Activated CD4-positive, alpha-beta T cell treated with anti-CD3 and anti-CD28 coated beads, Interleukin-2, amount 50 U/mL, for 1 hour (primary cell): ENCODE data around the gene HPN.
"Not testable (repeated sequence)": the region's sequence is repeated elsewhere in the genome, so short reads cannot be mapped to it uniquely, and the experiment has no call there.

Source experiments
- DNase-seq: peaks from one replicate; pipeline ENCODE4 v3.0.0-alpha.2; 2020

The HPN gene

DNA sequence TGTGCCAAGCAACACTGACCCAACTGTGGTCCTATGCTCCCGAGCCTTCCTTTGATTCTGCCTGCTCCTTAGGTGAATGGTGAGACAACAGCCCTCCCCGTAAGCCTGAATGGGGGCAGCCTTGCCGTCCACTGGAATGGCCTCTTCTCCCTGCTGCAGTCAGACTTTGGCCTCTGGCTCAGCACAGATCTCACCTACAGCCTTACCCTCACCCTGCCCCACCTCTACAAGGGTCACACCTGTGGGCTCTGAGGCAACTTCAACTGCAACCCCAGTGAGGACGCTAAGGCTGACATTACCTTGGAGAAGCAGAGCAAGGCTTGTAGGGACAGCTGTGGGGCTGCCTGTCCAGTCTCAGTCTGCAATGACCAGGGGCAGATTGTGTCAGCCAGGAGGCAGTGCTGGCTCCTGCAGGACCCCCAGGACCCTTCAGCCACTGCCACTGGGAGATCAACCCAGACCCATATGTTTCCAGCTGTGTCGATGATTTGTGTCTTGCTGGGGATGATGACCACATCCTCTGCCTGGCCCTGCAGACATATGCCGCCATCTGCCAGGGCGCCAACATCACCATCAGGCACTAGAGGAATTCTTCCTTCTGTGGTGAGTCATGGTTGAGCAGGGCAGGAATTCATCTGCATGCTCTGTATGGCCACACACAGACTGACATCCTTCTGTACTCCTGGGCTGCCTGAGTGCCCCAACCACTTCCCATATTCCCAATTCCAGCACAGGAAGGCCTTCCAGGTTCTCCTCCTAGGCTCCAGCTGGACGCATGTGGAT is 46.8 kb downstream of the HPN start:
- no peak for DNase-seq

DNA sequence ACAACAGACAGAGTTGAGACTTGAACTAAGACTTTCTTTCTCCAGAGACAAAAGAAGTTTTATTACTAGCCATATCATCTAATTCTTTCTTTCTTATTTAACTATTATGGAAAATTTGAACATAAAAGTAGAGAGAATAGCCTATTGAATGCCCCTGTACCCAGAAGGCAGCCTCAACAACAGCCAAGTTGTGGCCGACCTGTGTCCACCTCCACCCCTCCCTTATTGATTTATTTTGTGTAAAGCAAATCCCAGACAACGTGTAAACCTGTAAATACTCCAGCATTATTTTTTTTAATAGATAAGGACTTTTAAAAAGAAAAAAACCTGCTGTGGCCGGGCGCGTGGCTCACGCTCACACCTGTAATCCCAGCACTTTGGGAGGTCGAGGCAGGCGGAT is 48.0 kb downstream of the HPN start:
- no peak for DNase-seq

DNA sequence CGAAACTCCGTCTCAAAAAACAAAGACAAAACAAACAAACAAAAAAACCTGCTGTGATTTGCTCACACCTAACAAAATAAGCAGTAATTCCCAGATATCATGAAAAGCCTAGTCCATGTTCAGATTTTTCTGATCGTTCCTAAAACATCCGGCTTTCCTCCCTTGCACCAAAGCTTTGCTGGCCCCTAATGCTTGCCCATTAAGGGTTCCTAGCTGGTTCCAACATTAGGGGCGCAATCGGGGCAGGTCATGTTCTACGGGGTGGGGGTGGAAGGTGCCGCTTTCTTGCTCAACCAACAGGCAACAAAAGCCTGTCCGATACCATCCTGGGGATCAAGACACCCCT is 48.6 kb downstream of the HPN start:
- no peak for DNase-seq

DNA sequence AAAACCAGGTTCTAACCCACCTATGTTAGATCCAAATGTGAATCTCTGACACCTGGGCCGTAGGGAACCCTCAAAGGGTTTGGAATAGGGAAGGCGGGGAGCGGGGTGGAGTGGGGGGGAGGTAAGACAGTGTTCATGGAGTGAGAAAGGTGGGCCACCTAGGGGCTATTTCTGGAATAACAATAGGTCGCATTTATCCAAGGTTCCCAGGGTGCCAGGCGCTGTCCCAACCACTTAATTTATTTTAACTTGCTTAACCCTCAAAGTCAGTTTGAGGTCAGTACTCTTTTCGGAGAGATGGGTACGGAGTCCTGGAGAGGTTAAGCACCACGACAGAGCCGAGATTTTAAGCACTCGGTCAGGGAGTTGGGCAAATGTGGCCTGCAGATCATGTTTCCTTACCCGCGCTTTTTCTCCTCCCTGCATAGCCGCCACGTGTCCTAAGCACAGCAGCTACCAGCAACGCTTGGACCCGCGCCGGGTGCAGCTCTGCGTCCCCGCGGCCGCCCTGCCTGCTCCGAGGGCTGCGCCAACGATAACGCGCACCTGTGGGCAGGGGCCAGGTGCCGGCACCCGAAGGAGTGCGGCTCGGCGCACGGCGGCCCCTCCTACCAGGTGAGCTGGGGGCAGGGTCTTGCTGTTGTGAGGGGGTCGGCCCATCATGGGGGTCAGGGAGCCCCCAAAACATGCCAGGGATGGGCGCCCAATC is 49.1 kb downstream of the HPN start:
- peak; percentile 24 for DNase-seq

DNA sequence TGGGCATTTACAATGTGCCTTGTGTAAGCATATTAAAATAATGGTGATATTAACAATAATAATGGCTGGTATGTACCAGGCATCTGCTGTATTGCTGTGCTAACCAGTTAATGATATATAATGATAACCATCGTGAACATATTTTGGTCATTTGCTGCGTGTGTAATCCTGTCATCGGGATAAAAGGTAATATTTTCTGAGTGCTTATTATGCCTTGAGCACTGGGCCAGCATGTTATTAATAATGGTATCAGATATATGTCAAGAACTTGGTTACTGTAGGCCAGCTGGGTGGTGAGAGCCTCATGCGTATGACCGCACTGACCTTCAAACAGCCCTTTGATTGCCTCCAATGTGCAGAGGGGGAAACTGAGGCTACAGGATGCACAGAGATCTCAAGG is 51.9 kb downstream of the HPN start:
- no peak for DNase-seq

DNA sequence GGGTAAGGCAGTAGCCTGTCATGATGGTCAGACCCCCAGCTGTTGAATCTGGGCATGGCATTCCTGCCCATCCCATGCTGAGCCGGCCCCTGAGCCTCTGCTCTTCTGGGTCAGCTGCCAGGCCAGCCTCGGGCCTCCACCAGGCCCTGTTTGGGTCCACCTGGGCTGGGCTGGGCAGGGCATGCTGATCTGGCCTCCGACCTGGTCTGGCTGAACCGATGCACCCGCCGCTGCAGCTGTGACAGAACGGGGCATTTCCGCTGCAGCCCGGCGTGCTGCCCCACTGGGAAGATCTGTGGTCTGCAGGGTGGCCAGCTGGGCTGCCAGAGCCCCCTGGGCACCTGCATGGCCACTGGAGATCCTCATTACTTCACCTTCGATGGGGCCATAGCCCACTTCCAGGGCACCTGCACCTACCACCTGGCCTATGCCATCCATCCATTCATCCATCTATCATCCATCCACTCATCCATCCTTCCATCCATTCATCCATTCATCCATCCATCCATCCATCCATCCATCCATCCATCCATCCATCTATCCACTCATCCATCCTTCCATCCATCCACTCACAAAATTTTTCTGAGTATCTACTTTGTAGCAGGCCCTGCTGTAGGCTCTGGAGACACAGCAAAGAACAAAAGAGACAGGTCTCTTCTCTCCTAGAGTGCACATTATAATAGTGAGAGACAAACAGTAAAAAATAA is 52.6 kb downstream of the HPN start:
- no peak for DNase-seq

DNA sequence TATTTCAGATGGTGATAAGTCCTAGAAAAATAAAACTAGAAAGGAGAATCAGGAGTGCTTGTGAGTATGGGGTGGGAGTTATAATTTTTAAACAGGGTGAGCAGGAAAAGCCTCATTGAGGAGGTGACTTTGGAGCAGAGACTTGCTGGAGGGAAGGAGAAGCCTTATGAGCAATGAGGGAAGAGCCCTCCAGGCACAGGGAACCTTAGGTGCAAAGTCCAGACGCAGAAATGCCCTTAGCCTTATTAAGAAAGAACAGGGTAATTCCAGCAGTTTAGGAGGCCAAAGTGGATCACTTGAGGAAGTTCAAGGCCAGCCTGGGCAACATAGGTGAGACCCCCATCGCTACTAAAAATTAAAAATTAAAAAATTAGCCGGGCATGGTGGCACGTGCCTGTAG is 53.1 kb downstream of the HPN start:
- DNase-seq, result no peak

DNA sequence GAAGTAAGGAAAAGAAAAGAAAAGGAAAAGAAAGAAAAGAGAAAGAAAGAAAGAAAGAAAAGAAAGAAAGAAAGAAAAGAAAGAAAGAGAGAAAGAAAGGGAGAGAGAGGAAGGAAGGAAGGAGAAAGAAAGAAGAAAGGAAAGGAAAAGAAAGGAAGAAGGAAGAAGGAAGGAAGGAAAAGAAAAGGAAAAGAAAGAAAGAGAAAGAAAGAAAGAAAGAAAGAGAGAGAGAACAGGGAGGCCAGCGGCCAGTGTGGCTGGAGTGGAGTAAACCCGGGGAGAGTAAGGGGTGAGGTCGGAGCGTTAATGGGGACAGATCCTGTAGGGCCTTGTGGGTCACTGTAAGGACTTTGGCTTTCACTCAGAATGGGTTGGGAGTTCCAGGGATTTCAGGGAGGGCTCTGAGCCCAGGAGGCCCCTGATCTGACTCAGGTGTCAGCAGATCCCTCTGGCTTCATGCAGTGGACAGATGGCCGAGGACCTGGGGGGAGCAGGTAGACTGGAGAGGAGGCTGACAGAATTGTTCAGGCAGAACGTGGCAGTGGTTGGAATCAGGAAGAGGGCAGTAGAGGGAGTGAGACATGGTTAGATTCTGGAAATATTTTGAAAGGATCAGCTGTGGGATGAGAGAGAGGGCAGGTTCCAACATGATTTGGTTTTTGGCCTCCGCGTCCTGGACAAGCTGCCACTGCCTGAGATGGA is 54.3 kb downstream of the HPN start:
- no peak for DNase-seq

DNA sequence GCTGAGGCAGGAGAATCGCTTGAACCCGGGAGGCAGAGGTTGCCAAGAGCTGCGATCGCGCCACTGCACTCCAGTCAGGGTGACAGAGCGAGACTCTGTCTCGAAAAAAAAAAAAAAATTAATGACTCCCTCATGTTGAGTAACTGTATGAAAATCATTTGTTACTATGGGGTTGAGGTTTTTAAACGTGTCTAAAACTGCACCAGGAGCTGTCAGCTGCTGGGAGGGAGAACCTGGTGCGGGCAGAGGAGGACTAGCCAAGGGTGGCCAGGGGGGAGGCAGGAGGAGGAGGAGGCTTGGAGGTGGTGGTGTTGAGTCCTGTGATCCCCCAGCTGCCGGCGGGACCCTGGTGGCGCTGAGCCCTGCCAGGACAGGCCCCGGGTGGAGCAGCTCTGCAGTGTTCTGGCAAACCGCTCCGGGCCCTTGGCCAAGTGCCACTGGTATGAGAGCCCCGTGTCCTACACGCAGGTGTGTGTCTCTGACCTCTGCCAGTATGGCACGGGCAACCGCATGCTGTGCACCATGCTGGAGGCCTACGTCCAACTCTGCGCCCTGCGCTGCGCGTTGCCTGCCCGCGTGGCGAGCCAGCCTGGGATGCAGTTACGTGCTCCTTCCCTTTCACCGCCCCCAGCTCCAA is 57.0 kb downstream of the HPN start:
- DNase-seq, result no peak

DNA sequence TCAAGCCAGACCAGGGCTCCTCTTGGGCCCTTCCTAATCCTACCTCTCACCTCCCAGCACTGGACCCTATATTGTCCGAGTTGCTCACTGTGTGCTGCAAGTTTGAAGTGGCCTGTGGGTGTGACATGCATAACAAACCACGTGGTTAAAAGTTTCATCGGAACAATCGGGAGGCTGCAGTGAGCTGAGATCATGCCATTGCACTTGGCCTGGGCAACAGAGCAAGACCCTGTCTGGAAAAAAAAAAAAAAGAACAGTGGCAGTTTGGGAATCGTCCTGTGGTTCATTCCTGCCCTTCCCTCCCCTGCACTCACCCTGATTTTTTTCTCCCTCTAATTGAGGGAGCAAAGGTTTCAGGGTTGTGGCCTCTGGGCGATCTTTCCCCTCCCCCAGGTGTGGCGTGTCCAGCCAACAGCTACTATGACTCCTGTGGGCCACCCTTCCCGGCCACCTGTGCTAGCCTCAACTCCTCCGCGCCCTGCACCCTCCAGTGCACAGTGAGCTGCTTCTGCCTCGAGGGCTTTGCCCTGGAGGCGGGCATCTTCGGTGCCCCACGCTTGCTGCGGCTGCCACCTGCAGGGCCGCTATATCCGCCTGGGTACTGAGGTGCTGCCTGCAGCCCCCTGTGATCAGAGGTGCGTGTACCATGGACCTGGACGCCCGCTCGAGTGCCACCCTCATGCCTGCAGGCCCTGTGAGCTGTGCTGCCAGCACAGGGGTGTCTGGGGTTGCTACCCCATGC is 57.8 kb downstream of the HPN start:
- DNase-seq, result no peak

DNA sequence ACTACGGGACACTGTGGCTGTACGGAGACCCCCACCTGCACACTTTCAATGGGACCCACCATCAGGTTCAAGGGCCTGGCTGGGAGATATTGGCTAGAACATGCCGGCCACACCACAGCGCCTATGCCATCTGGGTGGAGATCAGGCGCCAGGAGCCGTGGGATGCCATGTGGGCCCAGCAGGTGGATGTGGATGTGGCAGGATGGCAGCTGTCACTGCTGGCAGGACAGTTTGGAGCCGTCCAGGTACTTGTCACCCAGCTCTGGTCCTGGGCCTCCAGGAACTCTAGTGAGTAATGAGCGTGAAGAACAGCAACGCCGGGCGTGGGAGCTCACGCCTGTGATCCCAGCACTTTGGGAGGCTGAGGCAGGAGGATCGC is 58.4 kb downstream of the HPN start:
- DNase-seq, result no peak

DNA sequence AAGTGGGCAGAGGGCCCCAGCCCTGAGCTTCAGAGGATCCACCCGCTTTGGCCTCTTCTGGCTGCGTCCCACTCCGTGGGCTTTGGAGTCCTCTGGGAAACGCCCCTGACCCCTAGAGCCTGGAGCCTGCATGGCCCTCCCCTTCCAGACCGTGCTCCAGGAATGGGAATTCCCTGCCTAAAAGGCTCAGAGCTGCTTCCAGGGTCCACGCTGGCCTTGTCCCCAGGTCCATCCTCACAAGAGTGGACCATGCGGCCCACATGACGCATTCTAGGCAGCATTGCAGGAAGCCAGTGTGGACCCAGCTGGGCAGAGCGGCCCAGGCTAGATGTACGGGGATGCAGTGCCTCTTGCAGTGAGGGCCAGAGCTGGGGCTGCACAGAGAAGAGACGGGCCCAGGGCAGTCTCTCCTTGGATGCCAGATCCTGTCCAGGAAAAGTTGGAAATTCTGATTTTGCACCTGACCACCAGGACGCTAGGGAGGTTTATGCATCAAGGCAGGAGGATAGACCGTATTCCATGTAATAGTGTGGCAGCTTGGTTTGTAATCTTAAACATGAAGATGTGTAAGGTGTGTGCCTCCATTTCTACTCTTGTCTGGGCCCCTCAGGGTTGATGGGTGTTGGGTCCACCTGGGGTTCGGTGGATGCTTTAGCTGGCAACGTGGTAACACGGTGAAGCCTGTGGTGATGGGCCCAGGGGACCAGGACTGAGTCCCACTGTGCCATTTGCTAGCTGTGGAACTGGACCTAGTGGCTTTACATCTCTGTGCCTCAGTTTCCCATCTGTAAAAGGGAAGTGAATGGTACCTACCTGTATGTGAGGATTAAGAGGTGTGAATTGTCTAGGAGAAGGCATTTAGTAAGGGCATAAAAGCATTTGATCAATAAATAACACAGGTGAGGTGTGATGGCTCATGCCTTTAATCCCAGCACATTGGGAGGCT is 59.3 kb downstream of the HPN start:
- no peak for DNase-seq

DNA sequence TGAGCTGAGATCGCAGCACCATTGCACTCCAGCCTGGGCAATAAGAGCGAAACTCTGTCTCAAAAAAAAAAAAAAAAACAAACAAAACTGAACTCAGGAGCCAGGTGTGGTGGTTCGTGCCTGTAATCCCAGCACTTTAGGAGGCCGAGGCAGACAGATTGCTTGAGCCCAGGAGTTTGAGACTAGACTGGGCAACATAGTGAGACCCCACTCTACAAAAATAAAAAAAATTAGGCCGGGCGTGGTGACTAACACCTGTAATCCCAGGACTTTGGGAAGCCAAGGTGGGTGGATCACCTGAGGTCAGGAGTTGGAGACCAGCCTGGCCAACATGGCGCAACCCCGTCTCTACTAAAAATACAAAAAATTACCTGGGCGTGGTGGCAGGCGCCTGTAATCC is 60.4 kb downstream of the HPN start:
- not testable (repeated sequence) for DNase-seq

DNA sequence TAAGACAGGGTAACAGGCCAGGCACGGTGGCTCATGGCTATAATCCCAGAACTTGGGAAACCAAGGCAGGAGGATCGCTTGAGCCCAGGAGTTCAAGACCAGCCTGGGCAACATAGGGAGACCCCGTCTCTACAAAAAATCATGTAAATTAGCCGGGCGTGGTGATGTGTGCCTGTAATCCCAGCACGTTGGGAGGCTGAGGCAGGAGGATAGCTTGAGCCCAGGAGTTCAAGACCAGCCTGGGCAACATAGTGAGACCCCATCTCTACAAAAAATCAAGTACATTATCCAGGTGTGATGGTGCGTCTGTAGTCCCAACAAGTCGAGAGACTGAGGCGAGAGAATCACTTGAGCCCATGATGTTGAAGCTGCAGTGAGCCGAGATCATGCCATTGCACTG is 62.1 kb downstream of the HPN start:
- not testable (repeated sequence) for DNase-seq

DNA sequence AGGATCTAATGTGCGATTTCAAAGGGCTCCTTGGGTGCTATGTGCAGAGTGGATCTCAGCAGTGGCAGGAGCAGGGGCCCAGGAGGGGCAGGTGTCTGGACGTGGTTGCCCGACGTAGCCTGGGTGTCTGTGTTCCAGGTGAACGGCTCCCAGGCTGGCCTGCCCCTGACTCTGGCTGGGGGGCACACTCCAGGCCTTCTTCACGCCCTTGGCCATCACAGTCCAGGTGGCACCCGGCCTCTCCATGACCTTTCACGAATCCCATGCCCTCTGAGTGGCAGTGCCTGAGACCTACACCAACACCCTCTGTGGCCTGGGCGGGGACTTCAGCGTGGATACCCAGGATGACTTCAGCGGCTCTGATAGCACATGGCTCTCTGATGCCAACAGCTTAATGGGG is 62.8 kb downstream of the HPN start:
- DNase-seq, result no peak

DNA sequence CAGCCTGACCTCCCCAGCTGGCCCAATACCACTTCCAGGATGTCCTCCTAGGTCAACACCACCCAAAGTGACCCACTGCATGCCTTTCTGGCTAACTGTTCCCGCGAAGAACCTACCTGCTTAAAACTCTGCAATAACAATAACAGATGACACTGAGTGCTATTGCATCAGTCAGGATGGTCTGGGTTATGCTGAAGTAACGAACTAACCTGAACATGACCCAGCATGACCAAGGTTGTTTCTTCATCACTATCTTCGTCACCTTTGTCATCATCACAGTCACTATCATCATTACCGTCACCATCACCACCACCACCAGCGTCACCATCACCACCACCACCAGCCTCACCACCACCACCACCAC is 63.5 kb downstream of the HPN start:
- no peak for DNase-seq

DNA sequence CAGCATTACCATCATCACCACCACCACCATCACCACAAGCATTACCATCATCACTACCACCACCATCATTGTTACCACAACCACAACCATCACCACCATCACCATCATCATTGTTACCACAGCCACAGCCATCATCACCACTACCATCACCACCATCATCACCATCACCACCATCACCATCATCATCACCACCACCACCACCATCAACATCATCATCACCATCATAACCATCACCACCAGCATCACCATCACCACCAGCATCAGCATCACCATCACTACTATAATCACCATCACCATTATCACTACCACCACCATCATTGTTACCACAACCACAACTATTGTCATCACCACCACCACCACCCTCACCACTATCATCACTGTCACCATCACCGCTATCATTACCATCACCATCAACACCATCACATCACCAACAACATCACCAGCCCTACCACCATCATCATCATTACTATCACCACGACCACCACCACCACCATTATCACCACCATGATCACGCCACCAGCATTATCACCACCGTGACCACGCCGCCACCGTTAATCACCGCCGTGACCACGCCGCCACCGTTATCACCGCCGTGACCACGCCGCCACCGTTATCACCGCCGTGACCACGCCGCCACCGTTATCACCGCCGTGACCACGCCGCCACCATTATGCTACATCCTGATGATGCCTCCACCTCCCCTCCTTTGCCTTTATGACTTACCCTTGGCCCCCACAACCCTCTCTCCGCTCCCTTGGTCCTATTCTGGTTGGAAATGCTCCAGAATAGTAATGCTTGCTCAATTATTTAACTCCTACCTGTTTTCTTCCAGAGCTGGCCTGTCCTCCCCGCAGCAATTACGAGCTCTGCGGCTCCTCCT is 64.1 kb downstream of the HPN start:
- no peak for DNase-seq

DNA sequence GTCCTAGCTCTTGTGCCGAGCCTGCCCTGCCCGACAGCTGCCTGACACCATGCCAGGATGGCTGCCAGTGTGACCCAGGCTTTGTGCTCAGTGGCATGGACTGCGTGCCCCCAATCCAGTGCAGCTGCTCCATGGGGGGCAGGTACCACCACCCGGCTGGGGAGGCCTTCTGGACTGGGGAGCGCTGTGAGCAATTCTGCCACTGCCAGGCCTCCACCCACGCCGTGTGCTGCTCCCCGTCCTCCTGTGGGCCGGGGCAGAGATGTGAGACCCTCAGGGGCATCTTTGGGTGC is 64.7 kb downstream of the HPN start:
- no peak for DNase-seq

DNA sequence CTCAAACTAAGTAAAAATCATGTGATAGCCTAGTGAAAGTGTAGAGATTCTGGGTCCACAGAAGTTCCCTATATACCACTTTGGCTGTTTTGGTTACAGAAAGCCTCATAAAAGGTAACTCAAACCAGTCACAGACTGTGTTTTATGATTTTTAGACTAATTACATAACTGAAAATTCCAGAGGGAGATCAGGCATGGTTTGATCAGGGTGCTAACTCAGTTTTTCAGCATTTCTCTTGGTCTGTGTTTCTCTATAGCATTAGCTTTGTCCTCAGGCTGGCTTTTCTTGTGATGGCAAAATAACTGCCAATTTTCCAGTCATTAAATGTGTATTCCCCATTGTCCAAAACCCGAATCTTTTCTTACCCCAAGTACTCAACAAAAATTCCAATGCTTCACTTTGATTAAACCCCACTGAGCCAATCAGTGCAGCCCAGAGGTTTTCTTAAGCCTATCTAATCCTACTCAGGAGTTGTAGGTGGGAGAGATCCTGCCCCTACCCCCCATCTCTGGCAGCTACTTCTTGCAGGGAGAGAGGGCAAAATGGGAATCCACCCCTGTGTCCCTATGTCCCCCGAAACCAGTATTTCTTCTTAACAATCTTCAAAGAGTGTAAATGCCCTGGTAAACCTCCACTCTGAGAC is 65.5 kb downstream of the HPN start:
- DNase-seq, result no peak

DNA sequence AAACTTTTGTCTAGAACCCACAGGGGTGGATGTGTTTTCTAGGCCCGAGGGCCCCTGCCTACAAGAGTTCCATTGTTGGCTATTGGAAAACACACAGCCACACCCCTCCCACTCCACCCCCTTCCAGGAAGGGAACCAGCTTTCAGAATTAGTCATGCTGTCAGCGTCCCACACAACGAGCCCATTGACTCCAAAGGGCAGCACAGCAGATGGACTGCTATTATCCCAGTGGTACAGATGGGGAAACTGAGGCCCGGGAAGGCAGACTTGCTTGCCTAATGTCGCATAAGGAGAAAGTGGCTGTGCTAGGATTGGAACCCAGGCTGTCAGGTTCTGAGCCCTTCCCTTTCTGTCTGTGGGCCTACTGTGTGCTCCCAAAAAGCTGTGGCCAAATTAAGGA is 66.0 kb downstream of the HPN start:
- no peak for DNase-seq
